ENCODE results near the gene CNOT11.

GRCh38 chr2:101310090-101310833 lies 57.6 kb downstream of the CNOT11 start:
- no peak for TF ChIP-seq EZH2 (IDR thresholded peaks at IDR 0.05; ENCODE audit: insufficient read depth, poor library complexity, severe bottlenecking)
- no peak for TF ChIP-seq EZH2phosphoT487 (IDR thresholded peaks at IDR 0.05; ENCODE audit: insufficient read depth, low read depth)
